H9 (cell line): ENCODE results near the gene KRT13. TPM values are rescaled to one million over a fixed set of nuclear protein-coding genes. Genes with fewer than 3 reads are reported as not detected.

Experiments
- DNase-seq: peaks from one replicate; pipeline ENCODE4 v3.0.0-alpha.2; 2017
- H2AFZ ChIP-seq: one replicate; pipeline ENCODE4 v1.6.1; 2013; ENCODE audit warnings: mild to moderate bottlenecking, low read length, control low read depth, moderate library complexity
- H2AK5ac ChIP-seq: 2 replicates; pipeline ENCODE4 v1.6.1; 2013; ENCODE audit warnings: low read length, control low read depth, mixed read lengths; ENCODE audit not compliant: insufficient read length
- H2BK120ac ChIP-seq: one replicate; pipeline ENCODE4 v1.6.1; 2013; ENCODE audit warnings: low read depth, mild to moderate bottlenecking, low read length, control low read depth, inconsistent platforms; ENCODE audit not compliant: poor library complexity, severe bottlenecking
- H2BK12ac ChIP-seq: 2 replicates; pipeline ENCODE4 v1.6.1; 2013; ENCODE audit warnings: low read length, control low read depth, mixed read lengths, low read depth; ENCODE audit not compliant: insufficient read length
- H2BK15ac ChIP-seq: 2 replicates; pipeline ENCODE4 v1.6.1; 2013; ENCODE audit warnings: low read depth, low read length, control low read depth
- H2BK20ac ChIP-seq: one replicate; pipeline ENCODE4 v1.6.1; 2013; ENCODE audit warnings: low read depth, mild to moderate bottlenecking, low read length, control low read depth, inconsistent platforms; ENCODE audit not compliant: poor library complexity, severe bottlenecking
- H2BK5ac ChIP-seq: 2 replicates; pipeline ENCODE4 v1.6.1; 2013; ENCODE audit warnings: low read length, control low read depth, mixed read lengths; ENCODE audit not compliant: insufficient read length
- H3K14ac ChIP-seq: 2 replicates; pipeline ENCODE4 v1.6.1; 2013; ENCODE audit warnings: low read length, control low read depth; ENCODE audit not compliant: insufficient read depth
- H3K18ac ChIP-seq: 2 replicates; pipeline ENCODE4 v1.6.1; 2013; ENCODE audit warnings: low read depth, mild to moderate bottlenecking, mixed read lengths, low read length, control low read depth; ENCODE audit not compliant: insufficient read length
- H3K23ac ChIP-seq: 2 replicates; pipeline ENCODE4 v1.6.1; 2013; ENCODE audit warnings: low read length, control low read depth, mixed read lengths, low read depth; ENCODE audit not compliant: insufficient read length
- H3K23me2 ChIP-seq: 2 replicates; pipeline ENCODE4 v1.6.1; 2013; ENCODE audit warnings: low read depth, mild to moderate bottlenecking, mixed read lengths, low read length, control low read depth; ENCODE audit not compliant: insufficient read length, poor library complexity, severe bottlenecking
- H3K27ac ChIP-seq: 2 replicates; pipeline ENCODE4 v1.5.1; 2013; ENCODE audit warnings: low read length, control low read depth, mixed read lengths, low read depth; ENCODE audit not compliant: insufficient read length
- H3K27me3 ChIP-seq: 2 replicates; pipeline ENCODE4 v1.6.1; 2013; ENCODE audit warnings: low read length, control low read depth, inconsistent platforms; ENCODE audit not compliant: insufficient read depth
- H3K4ac ChIP-seq: 2 replicates; pipeline ENCODE4 v1.6.1; 2013; ENCODE audit warnings: low read depth, mild to moderate bottlenecking, control low read depth, inconsistent platforms, low read length, moderate library complexity
- H3K4me1 ChIP-seq: 2 replicates; pipeline ENCODE4 v1.6.1; 2013; ENCODE audit warnings: low read length, control low read depth, inconsistent platforms; ENCODE audit not compliant: insufficient read depth
- H3K4me2 ChIP-seq: 2 replicates; pipeline ENCODE4 v1.6.1; 2013; ENCODE audit warnings: low read length, control low read depth, mixed read lengths; ENCODE audit not compliant: insufficient read length, insufficient read depth
- H3K56ac ChIP-seq: 2 replicates; pipeline ENCODE4 v1.6.1; 2013; ENCODE audit warnings: low read depth, mild to moderate bottlenecking, mixed read lengths, low read length, control low read depth; ENCODE audit not compliant: insufficient read length
- H3K79me1 ChIP-seq: 2 replicates; pipeline ENCODE4 v1.6.1; 2013; ENCODE audit warnings: low read depth, mild to moderate bottlenecking, moderate library complexity, low read length, control low read depth, inconsistent platforms; ENCODE audit not compliant: insufficient read depth, poor library complexity, severe bottlenecking
- H3K79me2 ChIP-seq: 2 replicates; pipeline ENCODE4 v1.6.1; 2013; ENCODE audit warnings: low read length, control low read depth, inconsistent platforms; ENCODE audit not compliant: insufficient read depth
- H3K9ac ChIP-seq: 2 replicates; pipeline ENCODE4 v1.6.1; 2013; ENCODE audit warnings: low read length, control low read depth, mixed read lengths; ENCODE audit not compliant: insufficient read length; ENCODE audit errors: extremely low read depth
- H3K9me3 ChIP-seq: one replicate; pipeline ENCODE4 v1.6.1; 2013; ENCODE audit warnings: low read depth, low read length, inconsistent platforms; ENCODE audit not compliant: control insufficient read depth
- H3T11ph ChIP-seq: one replicate; pipeline ENCODE4 v1.6.1; 2013; ENCODE audit warnings: mild to moderate bottlenecking, low read length, control low read depth, inconsistent platforms
- H4K20me1 ChIP-seq: one replicate; pipeline ENCODE4 v1.6.1; 2013; ENCODE audit not compliant: control insufficient read depth, insufficient read length, insufficient read depth
- H4K5ac ChIP-seq: 2 replicates; pipeline ENCODE4 v1.6.1; 2013; ENCODE audit warnings: low read depth, mild to moderate bottlenecking, mixed read lengths, low read length, control low read depth; ENCODE audit not compliant: insufficient read length
- H4K8ac ChIP-seq: replicated peaks from 2 replicates; pipeline ENCODE4 v1.6.1; 2013; ENCODE audit warnings: low read length, control low read depth, mixed read lengths, low read depth; ENCODE audit not compliant: insufficient read length
- H4K91ac ChIP-seq: 2 replicates; pipeline ENCODE4 v1.6.1; 2013; ENCODE audit warnings: low read depth, mild to moderate bottlenecking, moderate library complexity, mixed read lengths, low read length, control low read depth; ENCODE audit not compliant: insufficient read length
- H3K27ac Mint-ChIP-seq, 3 experiments: 2 replicates in 2 of 3; 3 replicates in 1 of 3; pipeline ENCODE4 v1.8.0; 2020 to 2021; ENCODE audit warnings: mixed read lengths in 3 of 3, mild to moderate bottlenecking in 1 of 3, moderate library complexity in 1 of 3
- H3K27me3 Mint-ChIP-seq: 2 replicates; pipeline ENCODE4 v1.8.0; 2021; ENCODE audit warnings: low read depth, mild to moderate bottlenecking, moderate library complexity, mixed read lengths
- H3K36me3 Mint-ChIP-seq, 3 experiments: 2 replicates in 2 of 3; 3 replicates in 1 of 3; pipeline ENCODE4 v1.8.0; 2020 to 2021; ENCODE audit warnings: low read depth in 3 of 3, mixed read lengths in 3 of 3; ENCODE audit not compliant: insufficient read depth in 1 of 3
- H3K4me1 Mint-ChIP-seq, 2 experiments: 2 replicates each; pipeline ENCODE4 v1.8.0; 2020; ENCODE audit warnings: mixed read lengths in 2 of 2
- H3K4me3 Mint-ChIP-seq, 2 experiments: 2 replicates in 1 of 2; 3 replicates in 1 of 2; pipeline ENCODE4 v1.8.0; 2020 to 2021; ENCODE audit warnings: mild to moderate bottlenecking in 2 of 2, mixed read lengths in 2 of 2, moderate library complexity in 1 of 2
- H3K9me3 Mint-ChIP-seq, 2 experiments: 2 replicates in 1 of 2; 3 replicates in 1 of 2; pipeline ENCODE4 v1.8.0; 2020; ENCODE audit warnings: mild to moderate bottlenecking in 2 of 2, mixed read lengths in 2 of 2, moderate library complexity in 1 of 2
- CTCF ChIP-seq: fragments of 200-600 bp; sonication (generic); conservative IDR thresholded peaks from 3 replicates; pipeline ENCODE4 v1.8.0; 2021; ENCODE audit warnings: antibody characterized with exemption, mild to moderate bottlenecking
- WGBS: extraction: QIAGEN DNeasy Blood & Tissue Kit; methylation state at CpG from one replicate; pipeline ENCODE4 v1.1.7; 2013; ENCODE audit warnings: missing lambda C conversion rate, low lambda C conversion rate, mixed read lengths; ENCODE audit not compliant: insufficient read length; ENCODE audit errors: extremely low coverage; 5-methylcytosine and 5-hydroxymethylcytosine counted together
- total RNA-seq: library from RNA; stranded (reverse); gene quantifications from 2 replicates; pipeline ENCODE4 v1.2.1, GENCODE V29; 2021

KRT13 gene
- total RNA-seq, 1 experiment from 2014 or later: not detected

- no peaks in the 10 kb centered on the region for H3K79me1 ChIP-seq
- H2BK20ac ChIP-seq: no peak overlapping the region
- H4K8ac ChIP-seq: no peak overlapping the region
- no CpG with 5 or more reads among the region's 7 CpGs for WGBS
- Mint-ChIP-seq H3K9me3 (no peaks in the 10 kb centered on the region; a peak in 1 of 5 replicates), H3K27ac (peak overlapping the region in 1 of 3 experiments; percentile 28; a peak in 1 of 7 replicates), H3K4me3 (no peak overlapping the region), H3K27me3 (peaks cover 26% of the 10 kb centered on the region), H3K4me1 (peaks cover 36 to 50% of the 10 kb centered on the region in 2 experiments), H3K36me3 (no peaks in the 10 kb centered on the region)
- H3K23ac ChIP-seq: no peak overlapping the region
- no peak overlapping the region for H3K14ac ChIP-seq
- no peak; the same call in 2 of the 3 replicates for TF ChIP-seq CTCF
- H3K56ac ChIP-seq: no peak overlapping the region
- no peak overlapping the region for H3K27ac ChIP-seq
- no peaks in the 10 kb centered on the region for H3K9me3 ChIP-seq
- no peak overlapping the region for H4K5ac ChIP-seq
- no peaks in the 10 kb centered on the region for H3K23me2 ChIP-seq
- H2BK15ac ChIP-seq: no peak overlapping the region
- H3K4ac ChIP-seq: no peak overlapping the region
- H3K4me1 ChIP-seq: peaks cover 2% of the 10 kb centered on the region; the same call in 1 of the 2 replicates
- no peak overlapping the region for H2AK5ac ChIP-seq
- H3K9ac ChIP-seq: no peak overlapping the region
- no peak overlapping the region for H2BK120ac ChIP-seq
- DNase-seq: no peak
- H4K20me1 ChIP-seq: no peaks in the 10 kb centered on the region
- no peaks in the 10 kb centered on the region for H3K79me2 ChIP-seq
- H3K4me2 ChIP-seq: no peak overlapping the region
- H2BK12ac ChIP-seq: no peak overlapping the region
- H2BK5ac ChIP-seq: no peak overlapping the region
- H4K91ac ChIP-seq: no peak overlapping the region
- H2AFZ ChIP-seq: no peak overlapping the region
- H3K27me3 ChIP-seq: no peaks in the 10 kb centered on the region
- H3T11ph ChIP-seq: no peak overlapping the region
- H3K18ac ChIP-seq: no peak overlapping the region
Measured at GRCh38 chr17:41534899-41535546, 29.6 kb upstream of the KRT13 start.
